GM23338 (cell line): ENCODE measurements around the gene TXLNG. TPM values are rescaled to one million over a fixed set of nuclear protein-coding genes. Genes with fewer than 3 reads are reported as not detected.

ENCODE experiments used
- ATAC-seq: fragments of 200-7000 bp; cut with Tn5 transposase; 3 replicates; pipeline ENCODE4 v1.9.1; 2020
- DNase-seq: peaks from one replicate; pipeline ENCODE4 v3.0.0-alpha.2; 2015; ENCODE audit warnings: low spot score
- H2AFZ ChIP-seq: fragments of 200-600 bp; sonication (generic); 2 replicates; pipeline ENCODE4 v1.8.0; 2016; ENCODE audit warnings: antibody characterized with exemption, mild to moderate bottlenecking, moderate library complexity
- H3F3A ChIP-seq: fragments of 200-600 bp; sonication (generic); replicated peaks from 2 replicates; pipeline ENCODE4 v1.8.0; 2017; ENCODE audit warnings: antibody characterized with exemption, mixed run types, low read depth
- H3K27ac ChIP-seq: fragments of 200-600 bp; sonication (generic); 2 replicates; pipeline ENCODE4 v1.6.1; 2016; ENCODE audit warnings: low read depth
- H3K27me3 ChIP-seq: fragments of 200-600 bp; sonication (generic); 2 replicates; pipeline ENCODE4 v1.8.0; 2016; ENCODE audit warnings: mild to moderate bottlenecking, mixed run types, moderate library complexity; ENCODE audit not compliant: insufficient read depth
- H3K36me3 ChIP-seq: fragments of 200-600 bp; sonication (generic); 2 replicates; pipeline ENCODE4 v1.8.0; 2016; ENCODE audit warnings: mild to moderate bottlenecking; ENCODE audit not compliant: insufficient read depth
- H3K4me1 ChIP-seq: fragments of 200-600 bp; sonication (generic); 2 replicates; pipeline ENCODE4 v1.8.0; 2016; ENCODE audit warnings: mild to moderate bottlenecking, moderate library complexity; ENCODE audit not compliant: insufficient read depth
- H3K4me2 ChIP-seq: fragments of 200-600 bp; sonication (generic); 2 replicates; pipeline ENCODE4 v1.7.1; 2017; ENCODE audit warnings: mixed run types
- H3K4me3 ChIP-seq: fragments of 200-600 bp; sonication (generic); 2 replicates; pipeline ENCODE4 v1.6.1; 2016; ENCODE audit warnings: mixed run types
- H3K79me2 ChIP-seq: fragments of 200-600 bp; sonication (generic); replicated peaks from 2 replicates; pipeline ENCODE4 v1.8.0; 2017; ENCODE audit warnings: mild to moderate bottlenecking; ENCODE audit not compliant: insufficient read depth
- H3K9me2 ChIP-seq: fragments of 200-600 bp; sonication (generic); 2 replicates; pipeline ENCODE4 v1.8.0; 2017; ENCODE audit not compliant: insufficient read depth
- H4K20me1 ChIP-seq: fragments of 200-600 bp; sonication (generic); replicated peaks from 2 replicates; pipeline ENCODE4 v1.8.0; 2017; ENCODE audit warnings: mild to moderate bottlenecking; ENCODE audit not compliant: insufficient read depth
- H3K27ac Mint-ChIP-seq: 2 replicates; pipeline ENCODE4 v1.8.0; 2020; ENCODE audit warnings: inconsistent platforms, mild to moderate bottlenecking, moderate library complexity, mixed read lengths
- H3K27me3 Mint-ChIP-seq: 3 replicates; pipeline ENCODE4 v1.8.0; 2022; ENCODE audit warnings: low read depth, mild to moderate bottlenecking, moderate library complexity, mixed read lengths, inconsistent platforms; ENCODE audit not compliant: insufficient read depth, poor library complexity
- H3K36me3 Mint-ChIP-seq: 3 replicates; pipeline ENCODE4 v1.8.0; 2021; ENCODE audit warnings: low read depth, mild to moderate bottlenecking, inconsistent platforms, moderate library complexity, mixed read lengths
- H3K4me1 Mint-ChIP-seq: 3 replicates; pipeline ENCODE4 v1.8.0; 2020; ENCODE audit warnings: mild to moderate bottlenecking, inconsistent platforms, mixed read lengths
- H3K4me3 Mint-ChIP-seq: 3 replicates; pipeline ENCODE4 v1.8.0; 2021; ENCODE audit warnings: moderate library complexity, mild to moderate bottlenecking, inconsistent platforms, mixed read lengths
- H3K9me3 Mint-ChIP-seq: 3 replicates; pipeline ENCODE4 v1.8.0; 2020; ENCODE audit warnings: moderate library complexity, mild to moderate bottlenecking, inconsistent platforms, mixed read lengths
- CREB1 ChIP-seq: fragments of 250-450 bp; sonication (Bioruptor Pico); IDR thresholded peaks from 2 replicates; pipeline ENCODE4 v1.5.0; 2020; ENCODE audit warnings: low read depth, mild to moderate bottlenecking, moderate library complexity
- EZH2phosphoT487 ChIP-seq: fragments of 200-600 bp; sonication (generic); IDR thresholded peaks from one replicate; pipeline ENCODE4 v1.8.1; 2018; ENCODE audit warnings: antibody characterized with exemption; ENCODE audit not compliant: unreplicated experiment
- JUNB ChIP-seq: IDR thresholded peaks from one replicate; pipeline ENCODE4 v1.6.1; 2016; ENCODE audit warnings: antibody characterized with exemption; ENCODE audit not compliant: unreplicated experiment
- POLR2AphosphoS5 ChIP-seq: IDR thresholded peaks from 2 replicates; pipeline ENCODE4 v1.6.1; 2016; ENCODE audit warnings: antibody characterized with exemption, low read depth
- ZNF114 ChIP-seq: fragments of 250-450 bp; sonication (Bioruptor Pico); IDR thresholded peaks from 2 replicates; pipeline ENCODE4 v1.5.0; 2020; ENCODE audit warnings: mild to moderate bottlenecking, moderate library complexity
- long read RNA-seq: library from polyadenylated mRNA; unstranded; transcript quantifications from one replicate; pipeline ENCODE4 v2.0.0, GENCODE V29; 2020; ENCODE audit not compliant: unreplicated experiment
- polyA plus RNA-seq: library from polyadenylated mRNA; unstranded; fragments of >200 nt; fragmentation: Nextera tagmentation; extraction: Ambion mirVana; gene quantifications from 2 replicates; pipeline ENCODE4 v1.2.1, GENCODE V29; 2016
- total RNA-seq: library from RNA; depleted of rRNA; stranded (reverse); fragments of >200 nt; shearing (Covaris generic); gene quantifications from 2 replicates; pipeline ENCODE4 v1.2.3, GENCODE V29; 2014; rRNA removed
- TF ChIP-seq, protein P1 (sequence below): IDR thresholded peaks from 2 replicates; pipeline ENCODE4 v1.6.1; 2016; ENCODE audit warnings: antibody characterized with exemption

TXLNG gene
- total RNA-seq (44.8 and 48.4 TPM in 2 replicates), polyA plus RNA-seq (35.3 and 45.3 TPM in 2 replicates)
- long read RNA-seq, full-length matches to known transcripts: 2 of 81 reads
- long read RNA-seq, partial matches to known transcripts: 70 of 81 reads
- long read RNA-seq, other reads (novel, unspliced or antisense): 9 of 81 reads

DNA sequence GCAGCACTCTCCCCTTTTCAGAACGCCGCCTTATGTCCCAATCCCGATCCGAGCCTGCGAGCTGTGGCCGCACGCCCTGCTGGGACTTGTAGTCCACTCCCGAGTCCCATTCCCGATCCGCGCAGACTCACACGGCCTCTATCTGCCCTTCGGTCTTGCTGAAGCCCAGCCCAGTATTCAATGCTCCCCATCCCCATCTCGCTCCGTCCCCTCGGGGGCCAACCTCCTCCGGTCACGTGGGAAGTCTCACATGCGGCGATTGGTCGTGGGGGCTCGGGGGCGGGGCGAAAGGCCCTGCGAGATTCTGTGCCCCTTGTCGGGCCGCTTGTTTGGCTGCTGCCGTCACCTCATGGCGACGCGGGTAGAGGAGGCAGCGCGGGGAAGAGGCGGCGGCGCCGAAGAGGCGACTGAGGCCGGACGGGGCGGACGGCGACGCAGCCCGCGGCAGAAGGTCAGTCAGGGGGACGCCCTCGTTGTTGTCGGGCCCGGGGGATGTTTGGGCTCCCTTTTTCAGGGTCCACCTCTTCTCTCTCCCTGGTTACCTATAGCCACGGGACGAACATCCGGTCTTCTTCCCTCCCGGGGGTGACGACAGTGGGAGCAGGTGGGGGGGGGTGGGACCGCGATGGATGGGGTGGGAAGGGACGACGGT is at the start of gene TXLNG:
TSS of gene TXLNG (plus strand) at position 328 of the 652 bp plus-strand sequence. CDS start at position 350, 22 bp downstream.
- peak within 1 kb of the TSS; percentile 95 for H3K4me3 Mint-ChIP-seq
- peak; percentile 96 for ATAC-seq
- Histone ChIP-seq H4K20me1 (peaks cover 21% of the 10 kb centered on the region), H3K36me3 (0 out of 2 replicates have a peak, but pooled peaks cover 3% of the 10 kb centered on the region), H3K27ac (peak within 1 kb of the TSS; percentile 67), H3K9me2 (no peaks in the 10 kb centered on the region), H3K4me1 (peaks cover 9% of the 10 kb centered on the region; the same call in 1 of the 2 replicates), H3K4me2 (peak within 1 kb of the TSS; percentile 85), H3K79me2 (peaks cover 45% of the 10 kb centered on the region), H2AFZ (peak within 1 kb of the TSS; percentile 73; the same call in 1 of the 2 replicates), H3F3A (no peaks in the 10 kb centered on the region), H3K27me3 (no peaks in the 10 kb centered on the region), H3K4me3 (peak within 1 kb of the TSS; percentile 73)
- H3K27ac Mint-ChIP-seq: peak within 1 kb of the TSS; percentile 95
- H3K4me1 Mint-ChIP-seq: peaks cover 7% of the 10 kb centered on the region; the same call in 2 of the 3 replicates
- H3K36me3 Mint-ChIP-seq: peaks cover 22% of the 10 kb centered on the region
- TF ChIP-seq POLR2AphosphoS5 (peak; percentile 84), ZNF114 (CRISPR knock-in tag) (no peak), CREB1 (CRISPR knock-in tag) (peak; percentile 86)
- TF ChIP-seq, protein P1, sequence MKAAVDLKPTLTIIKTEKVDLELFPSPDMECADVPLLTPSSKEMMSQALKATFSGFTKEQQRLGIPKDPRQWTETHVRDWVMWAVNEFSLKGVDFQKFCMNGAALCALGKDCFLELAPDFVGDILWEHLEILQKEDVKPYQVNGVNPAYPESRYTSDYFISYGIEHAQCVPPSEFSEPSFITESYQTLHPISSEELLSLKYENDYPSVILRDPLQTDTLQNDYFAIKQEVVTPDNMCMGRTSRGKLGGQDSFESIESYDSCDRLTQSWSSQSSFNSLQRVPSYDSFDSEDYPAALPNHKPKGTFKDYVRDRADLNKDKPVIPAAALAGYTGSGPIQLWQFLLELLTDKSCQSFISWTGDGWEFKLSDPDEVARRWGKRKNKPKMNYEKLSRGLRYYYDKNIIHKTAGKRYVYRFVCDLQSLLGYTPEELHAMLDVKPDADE: peak; percentile 44; the same call in 1 of the 2 replicates
- peak; percentile 97 for DNase-seq
- no peaks in the 10 kb centered on the region for H3K9me3 Mint-ChIP-seq
- peaks cover 5% of the 10 kb centered on the region for H3K27me3 Mint-ChIP-seq

DNA sequence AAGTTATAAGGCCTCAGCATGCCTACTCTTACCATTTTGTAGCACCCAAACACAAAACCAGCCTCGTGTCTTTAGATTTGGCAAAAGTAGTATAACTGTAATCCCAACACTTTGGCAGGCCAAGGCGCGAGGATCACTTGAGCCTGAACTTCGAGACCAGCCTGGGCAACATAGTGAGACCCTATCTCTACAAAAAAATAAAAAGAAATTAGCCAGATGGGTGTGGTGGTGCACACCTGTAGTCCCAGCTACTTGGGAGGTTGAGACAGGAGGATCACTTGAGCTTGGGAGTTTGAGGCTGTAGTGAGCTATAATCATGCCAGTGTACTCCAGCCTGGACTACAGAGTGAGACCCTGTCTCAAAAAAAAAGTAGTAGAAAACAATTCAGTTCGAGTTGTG is 49.2 kb upstream of the TXLNG start:
- peaks cover 9% of the 10 kb centered on the region; the same call in 1 of the 2 replicates for H3K36me3 ChIP-seq
- peaks cover 2% of the 10 kb centered on the region; the same call in 1 of the 2 replicates for H3K79me2 ChIP-seq
- H3K27ac ChIP-seq: no peak overlapping the region
- H4K20me1 ChIP-seq: no peaks in the 10 kb centered on the region; the same call in 1 of the 2 replicates
- H3K4me1 Mint-ChIP-seq: peaks cover 4% of the 10 kb centered on the region; the same call in 1 of the 3 replicates
- TF ChIP-seq, protein P1: no peak
- TF ChIP-seq EZH2phosphoT487 (no peak), JUNB (no peak), POLR2AphosphoS5 (no peak)
- no peak overlapping the region for H2AFZ ChIP-seq
- H3K27ac Mint-ChIP-seq: no peak overlapping the region
- H3K9me2 ChIP-seq: no peaks in the 10 kb centered on the region
- no peak overlapping the region for H3K4me3 Mint-ChIP-seq
- no peaks in the 10 kb centered on the region for H3K27me3 ChIP-seq
- H3K9me3 Mint-ChIP-seq: no peaks in the 10 kb centered on the region
- H3K4me2 ChIP-seq: no peak overlapping the region
- peaks cover 47% of the 10 kb centered on the region for H3K36me3 Mint-ChIP-seq
- H3K27me3 Mint-ChIP-seq: peaks cover 2% of the 10 kb centered on the region
- H3K4me3 ChIP-seq: no peak overlapping the region
- no peak for DNase-seq
- no peaks in the 10 kb centered on the region for H3K4me1 ChIP-seq
- ATAC-seq: no peak
- no peaks in the 10 kb centered on the region for H3F3A ChIP-seq
